GM21723 (cell line): ENCODE results near the gene TEAD1.

Experiments
- ATAC-seq: cut with Tn5 transposase; IDR thresholded peaks from one replicate; pipeline ENCODE4 v1.9.1; 2021; ENCODE audit warnings: mild to moderate bottlenecking, moderate library complexity; ENCODE audit not compliant: unreplicated experiment

Gene TEAD1

GRCh38 chr11:12925520-12925919 lies 251.3 kb downstream of the TEAD1 start:
- ATAC-seq, result no peak

DNA sequence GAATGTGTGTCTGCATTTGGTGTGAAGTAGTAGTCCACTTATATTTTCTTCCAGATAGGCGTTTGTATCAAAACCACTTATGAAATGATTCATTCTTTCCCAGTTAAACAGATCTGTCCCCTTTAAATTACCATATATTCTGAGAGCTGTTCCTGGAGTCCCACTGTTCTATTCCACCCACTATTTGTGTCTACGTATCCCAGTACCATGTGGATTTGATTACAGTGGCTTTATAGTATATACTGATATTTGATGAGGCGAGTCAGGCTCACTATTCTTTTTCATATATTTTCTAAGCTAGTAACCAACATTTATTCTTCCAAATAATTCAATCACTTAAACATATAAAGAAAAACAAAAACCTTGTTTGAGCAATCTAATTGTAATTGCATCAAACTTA lies 253.0 kb downstream of the TEAD1 start:
- no peak for ATAC-seq

DNA sequence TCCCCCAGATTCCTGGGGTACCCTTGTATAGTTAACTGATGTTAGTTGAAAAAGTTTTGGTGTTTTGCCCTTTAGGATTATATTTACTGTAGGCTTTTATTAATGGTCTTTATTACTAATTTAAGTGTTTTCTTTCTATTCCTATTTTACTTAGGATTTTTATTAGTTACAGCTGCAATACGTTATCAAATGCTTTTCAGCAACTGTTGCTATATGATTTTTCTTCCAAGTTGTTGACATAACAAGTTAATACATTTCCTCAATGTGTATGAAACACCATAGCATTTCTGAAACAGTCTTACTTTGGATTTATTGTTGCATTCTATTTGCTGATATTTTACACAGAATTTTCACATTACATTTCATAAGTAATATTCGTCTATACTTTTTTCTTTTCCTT lies 253.7 kb downstream of the TEAD1 start:
- ATAC-seq, result no peak

DNA sequence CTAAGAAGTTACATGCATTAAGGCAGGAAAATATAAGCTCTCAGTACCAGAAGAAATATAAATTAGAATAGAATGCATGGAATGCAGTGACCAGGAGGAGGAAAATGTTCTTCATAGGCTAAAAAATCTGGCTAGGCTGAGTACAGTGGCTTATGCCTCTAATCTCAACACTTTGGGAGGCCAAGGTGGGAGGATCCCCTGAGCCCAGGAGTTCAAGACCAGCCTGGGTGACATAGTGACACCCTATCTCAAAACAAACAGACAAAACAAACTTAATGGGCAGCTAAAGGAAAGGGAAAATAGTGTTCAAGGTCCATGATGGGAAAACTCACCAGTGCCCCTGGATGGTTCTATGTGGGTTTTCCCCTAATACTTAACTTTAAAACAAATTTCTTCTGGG lies 256.6 kb downstream of the TEAD1 start:
- ATAC-seq, result no peak

GRCh38 chr11:12932485-12932884 lies 258.3 kb downstream of the TEAD1 start:
- ATAC-seq, result no peak

- no peak for ATAC-seq
Observed at GRCh38 chr11:12936200-12936599, 262.0 kb downstream of the TEAD1 start.

GRCh38 chr11:12938590-12939247 lies 264.5 kb downstream of the TEAD1 start:
- no peak for ATAC-seq

DNA sequence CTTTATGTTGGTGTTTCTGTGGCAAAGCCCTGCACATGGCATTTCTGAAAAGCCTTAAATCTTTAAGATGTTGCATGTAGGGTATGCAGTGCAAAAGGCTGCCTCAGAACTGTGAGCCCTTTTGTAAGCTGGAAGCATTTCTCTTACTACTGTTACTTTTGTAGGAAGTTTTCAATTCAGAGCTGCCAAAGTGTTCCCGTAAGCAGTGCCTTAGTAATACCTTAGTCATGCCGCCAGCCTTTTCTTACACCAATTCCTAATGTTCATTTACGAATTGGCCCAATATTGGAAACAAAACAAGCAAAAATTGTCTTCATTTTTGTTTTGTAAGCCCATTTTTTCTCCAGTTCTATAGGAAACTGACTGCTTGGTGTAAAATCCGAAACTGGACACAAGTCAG lies 267.4 kb downstream of the TEAD1 start:
- ATAC-seq, result no peak

- no peak for ATAC-seq
Observed at GRCh38 chr11:12942157-12942556, 267.9 kb downstream of the TEAD1 start.

GRCh38 chr11:12943311-12943710 lies 269.1 kb downstream of the TEAD1 start:
- no peak for ATAC-seq

- no peak for ATAC-seq
Observed at GRCh38 chr11:12944889-12945288, 270.7 kb downstream of the TEAD1 start.

DNA sequence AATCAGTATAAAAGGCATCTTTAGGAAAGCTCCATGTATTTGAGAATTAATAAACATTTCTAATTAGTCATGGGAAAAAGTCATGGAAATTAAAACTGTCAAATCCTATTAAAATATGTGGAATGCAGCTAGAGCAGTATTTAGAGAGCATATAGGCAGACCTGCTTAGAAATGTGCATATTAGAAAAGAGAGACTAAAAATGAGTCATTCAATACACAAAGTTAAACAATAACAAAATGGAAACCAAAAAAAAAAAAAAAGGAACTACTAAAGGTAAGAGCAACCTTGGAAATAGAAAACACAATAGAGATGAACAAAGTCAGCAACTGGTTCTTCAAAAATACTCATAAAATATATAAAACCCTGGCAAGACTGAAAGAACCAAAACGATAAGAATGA lies 275.2 kb downstream of the TEAD1 start:
- no peak for ATAC-seq

GRCh38 chr11:12950670-12951069 lies 276.4 kb downstream of the TEAD1 start:
- ATAC-seq, result no peak

GRCh38 chr11:12951376-12951775 lies 277.2 kb downstream of the TEAD1 start:
- ATAC-seq, result no peak

GRCh38 chr11:12952094-12952493 lies 277.9 kb downstream of the TEAD1 start:
- ATAC-seq, result no peak

DNA sequence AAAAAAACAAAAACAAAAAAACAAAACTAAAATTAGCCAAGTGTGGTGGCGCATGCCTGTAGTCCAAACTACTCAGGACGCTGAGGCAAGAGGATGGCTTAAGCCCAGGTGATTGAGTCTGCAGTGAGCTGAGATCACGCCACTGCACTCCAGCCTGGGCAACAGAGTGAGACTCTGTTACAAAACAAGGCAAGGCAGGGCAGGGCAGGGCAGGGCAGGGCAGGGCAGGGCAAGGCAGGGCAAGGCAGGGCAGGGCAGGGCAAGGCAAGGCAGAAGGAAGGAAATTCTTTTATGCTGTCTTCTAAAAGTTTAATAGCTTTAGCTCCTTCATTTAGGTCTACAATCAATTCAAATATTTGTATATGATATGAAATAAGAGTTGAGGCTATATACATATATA lies 284.8 kb downstream of the TEAD1 start:
- ATAC-seq, result no peak

- no peak for ATAC-seq
Observed at GRCh38 chr11:12961615-12962014, 287.4 kb downstream of the TEAD1 start.

DNA sequence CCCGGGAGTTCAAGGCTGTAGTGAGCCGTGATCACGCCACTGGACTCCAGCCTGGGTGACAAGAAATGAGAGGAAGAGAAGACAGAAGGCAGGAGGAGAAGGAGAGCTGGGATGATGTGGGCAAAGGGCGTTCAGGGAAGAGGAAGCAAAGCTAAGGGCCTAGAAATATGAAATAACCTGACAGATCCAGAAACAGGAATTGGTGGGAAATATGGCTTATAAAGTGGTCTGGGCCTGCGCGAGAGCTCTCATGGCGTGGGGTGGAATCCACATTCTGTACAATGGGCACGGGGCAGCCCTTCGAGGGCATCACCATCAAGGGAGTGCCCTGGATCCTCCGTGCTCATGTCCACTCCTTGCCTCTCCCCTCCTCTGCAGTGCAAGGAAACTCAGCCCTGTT lies 288.1 kb downstream of the TEAD1 start:
- no peak for ATAC-seq

- ATAC-seq, result no peak
Observed at GRCh38 chr11:12963051-12963450, 288.8 kb downstream of the TEAD1 start.

DNA sequence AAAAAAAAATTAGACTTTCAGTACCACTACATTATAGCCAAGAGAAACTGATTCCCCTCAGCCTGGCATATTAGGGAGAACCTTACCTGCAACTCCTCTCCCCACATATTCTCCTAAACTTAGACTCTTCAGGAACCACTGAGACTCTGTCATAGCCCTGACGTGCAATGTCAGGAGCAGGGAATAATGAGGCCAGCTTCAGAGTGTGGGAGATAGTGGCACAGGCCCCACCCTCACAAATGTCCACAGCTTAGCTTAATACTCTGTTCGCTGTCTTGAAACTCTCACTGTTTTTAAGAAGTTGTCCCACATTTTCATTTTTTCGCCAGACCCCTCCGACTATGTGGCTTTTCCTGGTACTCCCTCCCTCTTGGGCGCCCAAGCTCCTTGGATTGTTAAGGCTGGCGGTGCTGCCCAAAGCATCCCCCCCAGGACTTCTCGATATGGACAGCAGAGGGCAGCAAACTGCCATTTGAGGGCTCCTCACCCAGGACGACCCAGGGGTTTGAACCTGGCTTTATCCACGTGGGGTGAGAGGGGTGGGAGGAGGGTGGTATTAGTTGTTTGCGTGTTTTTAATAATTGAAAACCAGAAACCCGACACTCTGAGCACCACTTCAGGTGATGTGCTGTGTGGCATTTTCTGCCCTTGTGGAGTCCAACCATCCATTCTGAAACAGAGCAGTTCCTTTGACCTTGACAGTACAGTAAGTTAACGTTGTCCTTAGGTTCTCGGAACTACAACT lies 289.7 kb downstream of the TEAD1 start:
- ATAC-seq, result peak; percentile 86

GRCh38 chr11:12964650-12965049 lies 290.4 kb downstream of the TEAD1 start:
- no peak for ATAC-seq

- no peak for ATAC-seq
Observed at GRCh38 chr11:12966002-12966401, 291.8 kb downstream of the TEAD1 start.

DNA sequence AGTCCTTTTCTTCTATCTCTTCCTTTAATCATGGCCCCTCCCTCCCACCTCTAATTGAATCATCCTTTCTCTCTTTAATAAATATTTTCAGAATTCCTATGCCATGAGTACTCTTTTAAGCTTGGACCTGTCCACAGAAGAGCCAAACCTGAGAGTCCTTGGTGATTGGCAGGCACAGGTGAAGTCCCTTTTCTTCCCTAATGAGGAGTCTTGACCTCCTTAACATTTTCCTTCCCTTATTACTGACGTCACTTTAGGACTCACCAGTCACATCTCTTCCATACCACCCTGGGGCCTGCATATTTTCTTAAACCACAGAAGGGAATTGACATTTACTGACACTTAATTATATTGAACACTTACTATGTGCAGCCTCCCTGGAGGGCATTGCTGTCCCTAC lies 293.9 kb downstream of the TEAD1 start:
- ATAC-seq, result no peak
